ENCODE results near the gene NOTCH2.

DNA sequence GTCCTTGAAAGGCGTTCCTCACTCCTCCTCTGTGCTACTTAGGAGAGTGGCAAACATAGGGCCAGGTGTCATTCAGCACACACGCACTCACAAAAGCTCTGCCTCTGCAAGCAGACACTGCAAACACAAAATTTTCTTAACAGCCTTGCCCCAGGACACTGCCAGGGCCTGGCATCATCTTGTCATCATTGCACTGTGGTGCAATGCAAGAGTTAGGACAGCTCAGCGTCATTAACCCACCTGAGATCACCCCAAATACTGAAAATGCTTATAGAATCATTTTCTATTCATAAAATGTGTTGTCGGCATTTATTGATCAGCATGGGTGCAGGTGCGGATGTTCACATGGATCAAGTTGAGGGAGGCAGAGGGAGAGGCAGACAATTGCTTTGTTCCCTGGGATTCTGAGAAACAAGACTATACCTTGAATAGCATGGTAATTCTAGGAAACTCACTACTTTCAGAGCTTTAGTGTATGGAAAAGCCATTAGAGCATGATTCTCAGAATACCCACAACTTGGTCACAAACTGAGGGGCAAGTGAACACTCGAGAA lies 176.1 kb downstream of the NOTCH2 start:
- TF ChIP-seq, protein P1, sequence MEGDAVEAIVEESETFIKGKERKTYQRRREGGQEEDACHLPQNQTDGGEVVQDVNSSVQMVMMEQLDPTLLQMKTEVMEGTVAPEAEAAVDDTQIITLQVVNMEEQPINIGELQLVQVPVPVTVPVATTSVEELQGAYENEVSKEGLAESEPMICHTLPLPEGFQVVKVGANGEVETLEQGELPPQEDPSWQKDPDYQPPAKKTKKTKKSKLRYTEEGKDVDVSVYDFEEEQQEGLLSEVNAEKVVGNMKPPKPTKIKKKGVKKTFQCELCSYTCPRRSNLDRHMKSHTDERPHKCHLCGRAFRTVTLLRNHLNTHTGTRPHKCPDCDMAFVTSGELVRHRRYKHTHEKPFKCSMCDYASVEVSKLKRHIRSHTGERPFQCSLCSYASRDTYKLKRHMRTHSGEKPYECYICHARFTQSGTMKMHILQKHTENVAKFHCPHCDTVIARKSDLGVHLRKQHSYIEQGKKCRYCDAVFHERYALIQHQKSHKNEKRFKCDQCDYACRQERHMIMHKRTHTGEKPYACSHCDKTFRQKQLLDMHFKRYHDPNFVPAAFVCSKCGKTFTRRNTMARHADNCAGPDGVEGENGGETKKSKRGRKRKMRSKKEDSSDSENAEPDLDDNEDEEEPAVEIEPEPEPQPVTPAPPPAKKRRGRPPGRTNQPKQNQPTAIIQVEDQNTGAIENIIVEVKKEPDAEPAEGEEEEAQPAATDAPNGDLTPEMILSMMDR (IDR thresholded peaks at IDR 0.05) = no peak
- TF ChIP-seq POLR2A (IDR thresholded peaks at IDR 0.05) = no peak
- no peak for TF ChIP-seq EP300 (IDR thresholded peaks at IDR 0.05)
- no peak for TF ChIP-seq POLR2AphosphoS5 (IDR thresholded peaks at IDR 0.05)
